Gastrocnemius medialis (tissue), 4 donors: Measurements from ENCODE around the gene ADRA2C. TPM values are rescaled to one million over a fixed set of nuclear protein-coding genes. Genes with fewer than 3 reads are reported as not detected.
"Not testable (repeated sequence)": the region's sequence is repeated elsewhere in the genome, so short reads cannot be mapped to it uniquely, and the experiment has no call there.

Source experiments
- ATAC-seq, 2 donors: fragments of 150-250 bp; one replicate each; pipeline ENCODE4 v1.9.1; 2016
- DNase-seq, 2 donors: peaks; one replicate each; pipeline ENCODE4 v3.0.0-alpha.2; 2019
- H3K27ac ChIP-seq, 4 donors: fragments of 200-600 bp; sonication (generic); 1 replicate in 1 of 4; 2 replicates in 3 of 4; pipeline ENCODE4 v1.5.1; 2016 to 2018; ENCODE audit warnings: mild to moderate bottlenecking in 2 of 4, moderate library complexity in 1 of 4
- H3K27me3 ChIP-seq, 3 donors: fragments of 200-600 bp; sonication (generic) in 2 of 3; 1 replicate in 1 of 3; 2 replicates in 2 of 3; pipeline versions ENCODE4 v1.5.1 to v1.6.0; 2016 to 2019; ENCODE audit warnings: mild to moderate bottlenecking in 1 of 3, moderate library complexity in 1 of 3
- H3K36me3 ChIP-seq, 2 donors: fragments of 200-600 bp; sonication (generic) in 1 of 2; one replicate each; pipeline ENCODE4 v1.5.1; 2017 to 2018
- H3K4me1 ChIP-seq, 2 donors: fragments of 200-600 bp; sonication (generic) in 1 of 2; one replicate each; pipeline ENCODE4 v1.5.1; 2016 to 2017; ENCODE audit warnings: mild to moderate bottlenecking in 2 of 2
- H3K4me3 ChIP-seq, 4 donors: fragments of 200-600 bp; sonication (generic) in 3 of 4; 1 replicate in 1 of 4; 2 replicates in 3 of 4; pipeline ENCODE4 v1.5.1; 2016 to 2019; ENCODE audit warnings: mild to moderate bottlenecking in 2 of 4
- H3K9me3 ChIP-seq, 3 donors: fragments of 200-600 bp; sonication (generic) in 2 of 3; 1 replicate in 1 of 3; 2 replicates in 2 of 3; pipeline ENCODE4 v1.5.1; 2016 to 2019
- CTCF ChIP-seq, 5 experiments: fragments of 450-650 bp in 3 of 5; fragments of 200-600 bp in 2 of 5; sonication (generic) in 2 of 5; IDR thresholded peaks in 4 of 5; conservative IDR thresholded peaks in 1 of 5; 1 replicate in 4 of 5; 2 replicates in 1 of 5; pipeline ENCODE4 v1.5.1; 2016 to 2019; ENCODE audit warnings: antibody characterized with exemption in 5 of 5, mild to moderate bottlenecking in 3 of 5, moderate library complexity in 3 of 5
- POLR2A ChIP-seq, 2 donors: fragments of 450-650 bp; IDR thresholded peaks; one replicate each; pipeline ENCODE4 v1.6.1; 2017; ENCODE audit warnings: antibody characterized with exemption in 2 of 2, mild to moderate bottlenecking in 2 of 2, moderate library complexity in 2 of 2
- in situ Hi-C, 4 donors: fragments of 200-750 bp; cut with MboI; loops; one replicate each; pipeline versions ENCODE4 v1.15.0 to v1.8.0; 2017; ENCODE audit warnings: low sequenced_read_pairs in 4 of 4
- intact Hi-C: fragments of 100-400 bp; cut with DNase I; formaldehyde crosslinking; loops from one replicate; pipeline ENCODE4 v1.15.1; 2023; ENCODE audit warnings: low total_unique reads
- total RNA-seq, 4 donors: library from RNA; depleted of rRNA; stranded (reverse); fragments of >200 nt; gene quantifications; one replicate each; pipeline versions ENCODE4 v1.1.0 to v1.2.3, GENCODE V29; 2016

Gene ADRA2C
- total RNA-seq, 4 donors from 2014 or later: 2.5 to 7.9 (median 4.8) TPM

GRCh38 chr4:3813151-3814052 is 47.2 kb downstream of the ADRA2C start:
- ATAC-seq (no peak), DNase-seq (no peak)
- Histone ChIP-seq H3K4me1 (no peaks in the 10 kb centered on the region), H3K9me3 (peaks cover 0 to 3% (median 0%) of the 10 kb centered on the region in 3 donors), H3K27ac (no peak overlapping the region), H3K27me3 (peaks cover 0 to 4% (median under 1%) of the 10 kb centered on the region in 3 donors), H3K36me3 (no peaks in the 10 kb centered on the region), H3K4me3 (no peak overlapping the region)
- TF ChIP-seq POLR2A (IDR thresholded peaks at IDR 0.05) (no peak), CTCF (IDR thresholded peaks at IDR 0.05 in 4 of 5, conservative IDR thresholded peaks at IDR 0.05 in 1 of 5) (no peak)
- in situ Hi-C loops: no loop called here
- intact Hi-C loops: no loop called here

GRCh38 chr4:3814053-3814570 is 47.9 kb downstream of the ADRA2C start:
- Histone ChIP-seq H3K36me3 (no peaks in the 10 kb centered on the region), H3K27ac (no peak overlapping the region), H3K9me3 (peaks cover 0 to 3% (median 0%) of the 10 kb centered on the region in 3 donors), H3K4me3 (no peak overlapping the region), H3K4me1 (no peaks in the 10 kb centered on the region), H3K27me3 (peaks cover 0 to 4% (median 0%) of the 10 kb centered on the region in 3 donors)
- ATAC-seq (no peak), DNase-seq (no peak)
- in situ Hi-C loops (no loop called here), intact Hi-C loops (no loop called here)
- no peak for TF ChIP-seq POLR2A (IDR thresholded peaks at IDR 0.05)
- TF ChIP-seq CTCF (IDR thresholded peaks at IDR 0.05 in 4 of 5, conservative IDR thresholded peaks at IDR 0.05 in 1 of 5): no peak

- H3K4me3 ChIP-seq, in situ Hi-C loops, H3K27me3 ChIP-seq, H3K4me1 ChIP-seq, H3K36me3 ChIP-seq, DNase-seq, intact Hi-C loops, ATAC-seq, H3K9me3 ChIP-seq, H3K27ac ChIP-seq: not testable (repeated sequence)
Observed at GRCh38 chr4:3814838-3815237, 48.7 kb downstream of the ADRA2C start.

GRCh38 chr4:3816256-3816825 is 50.2 kb downstream of the ADRA2C start:
- ATAC-seq: no peak
- peaks cover 0 to 3% (median 0%) of the 10 kb centered on the region in 3 donors for H3K9me3 ChIP-seq
- no peak for DNase-seq
- intact Hi-C loops: no loop called here
- no peak overlapping the region for H3K4me3 ChIP-seq
- peaks cover 0 to 5% (median 0%) of the 10 kb centered on the region in 3 donors for H3K27me3 ChIP-seq
- H3K36me3 ChIP-seq: no peaks in the 10 kb centered on the region
- in situ Hi-C loops: no loop called here
- no peak for TF ChIP-seq CTCF (IDR thresholded peaks at IDR 0.05 in 4 of 5, conservative IDR thresholded peaks at IDR 0.05 in 1 of 5)
- no peak for TF ChIP-seq POLR2A (IDR thresholded peaks at IDR 0.05)
- H3K4me1 ChIP-seq: no peaks in the 10 kb centered on the region
- no peak overlapping the region for H3K27ac ChIP-seq
